Activated T-cell treated with anti-CD3 and anti-CD28 coated beads for 4 hours (primary cell): Measurements from ENCODE around the gene ITPKC.
A peak's percentile ranks its signal among the peaks of the same experiment; 100 is the strongest.
"Not testable (repeated sequence)": the region's sequence is repeated elsewhere in the genome, so short reads cannot be mapped to it uniquely, and the experiment has no call there.

ENCODE experiments used
- DNase-seq: peaks from one replicate; pipeline ENCODE4 v3.0.0-alpha.2; 2020

ITPKC gene

GRCh38 chr19:40774916-40775631 is 58.2 kb downstream of the ITPKC start, which contains the start of gene MIA:
Gene MIA, plus strand, starts transcription at chr19:40775521. Its CDS starts 22 bp downstream, at chr19:40775543.
- DNase-seq = no peak

GRCh38 chr19:40775632-40776022 is 58.7 kb downstream of the ITPKC start:
- no peak for DNase-seq

GRCh38 chr19:40776364-40776763 is 59.5 kb downstream of the ITPKC start:
- DNase-seq = no peak

GRCh38 chr19:40776932-40777644 is 60.2 kb downstream of the ITPKC start:
- DNase-seq = peak; percentile 88

GRCh38 chr19:40777645-40777936 is 60.7 kb downstream of the ITPKC start:
- DNase-seq = no peak

- DNase-seq = peak; percentile 99
Observed at GRCh38 chr19:40777937-40778705, 61.2 kb downstream of the ITPKC start, which contains the start of gene RAB4B. Gene RAB4B, plus strand, starts transcription at chr19:40778247. Its CDS starts 129 bp downstream, at chr19:40778376.

GRCh38 chr19:40778706-40779284 is 61.9 kb downstream of the ITPKC start:
- no peak for DNase-seq

GRCh38 chr19:40780582-40780981 is 63.7 kb downstream of the ITPKC start:
- DNase-seq = no peak

- DNase-seq = no peak
Observed at GRCh38 chr19:40781140-40781539, 64.2 kb downstream of the ITPKC start.

- DNase-seq = no peak
Observed at GRCh38 chr19:40783711-40784110, 66.8 kb downstream of the ITPKC start.

GRCh38 chr19:40784146-40784545 is 67.2 kb downstream of the ITPKC start:
- DNase-seq = not testable (repeated sequence)

GRCh38 chr19:40785526-40785925 is 68.6 kb downstream of the ITPKC start:
- no peak for DNase-seq

GRCh38 chr19:40786060-40787037 is 69.4 kb downstream of the ITPKC start:
- DNase-seq = no peak
